Hepatocyte (in vitro differentiated cells): ENCODE measurements around the gene SREK1.

ENCODE experiments used
- CTCF ChIP-seq: fragments of 200-600 bp; sonication (generic); IDR thresholded peaks from 2 replicates; pipeline ENCODE4 v1.5.1; 2016; ENCODE audit warnings: antibody characterized with exemption, mild to moderate bottlenecking; ENCODE audit not compliant: poor library complexity
- EZH2 ChIP-seq: fragments of 200-600 bp; sonication (generic); IDR thresholded peaks from 2 replicates; pipeline ENCODE4 v1.6.1; 2016; ENCODE audit warnings: antibody characterized with exemption, mild to moderate bottlenecking, borderline replicate concordance
- EZH2phosphoT487 ChIP-seq: fragments of 200-600 bp; sonication (generic); IDR thresholded peaks from one replicate; pipeline ENCODE4 v1.6.1; 2018; ENCODE audit warnings: antibody characterized with exemption, mild to moderate bottlenecking, low read depth, moderate library complexity; ENCODE audit not compliant: unreplicated experiment, severe bottlenecking

GRCh38 chr5:66144834-66145390 lies 812 bp downstream of the SREK1 start:
- TF ChIP-seq CTCF = no peak
- TF ChIP-seq EZH2 = no peak
- TF ChIP-seq EZH2phosphoT487 = no peak
